ENCODE measurements around the gene ATF2.

GRCh38 chr2:175143191-175143590 lies 24.8 kb downstream of the ATF2 start:
- TF ChIP-seq CTCF (conservative IDR thresholded peaks at IDR 0.05 in 1 of 2, IDR thresholded peaks at IDR 0.05 in 1 of 2; ENCODE audit: low read depth in 1 of 2, low read length in 2 of 2) (no peak), EZH2 (IDR thresholded peaks at IDR 0.05; ENCODE audit: low read length, missing control alignments) (no peak)
